Measurements from ENCODE around the gene HIPK4. TPM values are rescaled to one million over a fixed set of nuclear protein-coding genes. Genes with fewer than 3 reads are reported as not detected.
"Not testable (repeated sequence)": the region's sequence is repeated elsewhere in the genome, so short reads cannot be mapped to it uniquely, and the experiment has no call there.

HIPK4 gene
- total and polyA plus RNA-seq, 4 donors: 0.21 to 0.51 (median 0.23) TPM; not detected in 1

GRCh38 chr19:40378509-40378908, 11.5 kb downstream of the HIPK4 start:
- intact Hi-C loops (cut with DNase I): no loop called here
- peaks cover 0 to 8% of the 10 kb centered on the region in 2 donors for H3K36me3 ChIP-seq (ENCODE audit: control insufficient read depth in 1 of 2, insufficient read depth in 2 of 2, low read length in 1 of 2)
- no peaks in the 10 kb centered on the region for H3K9me3 ChIP-seq (ENCODE audit: control insufficient read depth, low read length)
- 78 to 79% methylated on average over 2 of the region's 2 CpGs for WGBS, 2 donors
- H3K27ac ChIP-seq (ENCODE audit: low read depth in 1 of 2, low read length in 2 of 2): no peak overlapping the region
- H3K4me1 ChIP-seq (ENCODE audit: control insufficient read depth in 1 of 2, insufficient read depth in 2 of 2, low read length in 2 of 2): no peaks in the 10 kb centered on the region
- DNase-seq: no peak
- H3K27me3 ChIP-seq (ENCODE audit: control insufficient read depth in 1 of 2, insufficient read depth in 2 of 2, low read length in 1 of 2): no peaks in the 10 kb centered on the region
- no peak overlapping the region for H3K4me3 ChIP-seq (ENCODE audit: low read length in 2 of 2)
- ATAC-seq (ENCODE audit: low FRiP score): no peak

- Histone ChIP-seq H3K9me3 (ENCODE audit: control insufficient read depth, low read length) (no peaks in the 10 kb centered on the region), H3K27me3 (ENCODE audit: control insufficient read depth in 1 of 2, insufficient read depth in 2 of 2, low read length in 1 of 2) (no peaks in the 10 kb centered on the region), H3K36me3 (ENCODE audit: control insufficient read depth in 1 of 2, insufficient read depth in 2 of 2, low read length in 1 of 2) (peaks cover 0 to 8% of the 10 kb centered on the region in 2 donors), H3K4me1 (ENCODE audit: control insufficient read depth in 1 of 2, insufficient read depth in 2 of 2, low read length in 2 of 2) (no peaks in the 10 kb centered on the region), H3K27ac (ENCODE audit: low read depth in 1 of 2, low read length in 2 of 2) (no peak overlapping the region), H3K4me3 (ENCODE audit: low read length in 2 of 2) (no peak overlapping the region)
- intact Hi-C loops (cut with DNase I): no loop called here
- 93 to 95% methylated on average over 25 of the region's 25 CpGs for WGBS, 2 donors
- no peak for ATAC-seq (ENCODE audit: low FRiP score)
- no peak for DNase-seq
Observed at GRCh38 chr19:40377876-40378385, 12.1 kb downstream of the HIPK4 start.

- Histone ChIP-seq H3K4me1 (ENCODE audit: control insufficient read depth in 1 of 2, insufficient read depth in 2 of 2, low read length in 2 of 2) (no peaks in the 10 kb centered on the region), H3K4me3 (ENCODE audit: low read length in 2 of 2) (no peak overlapping the region), H3K36me3 (ENCODE audit: control insufficient read depth in 1 of 2, insufficient read depth in 2 of 2, low read length in 1 of 2) (peaks cover 0 to 8% of the 10 kb centered on the region in 2 donors), H3K27ac (ENCODE audit: low read depth in 1 of 2, low read length in 2 of 2) (no peak overlapping the region), H3K9me3 (ENCODE audit: control insufficient read depth, low read length) (no peaks in the 10 kb centered on the region), H3K27me3 (ENCODE audit: control insufficient read depth in 1 of 2, insufficient read depth in 2 of 2, low read length in 1 of 2) (no peaks in the 10 kb centered on the region)
- no peak for ATAC-seq (ENCODE audit: low FRiP score)
- intact Hi-C loops (cut with DNase I): no loop called here
- DNase-seq: no peak
- WGBS, 2 donors: 92 to 93% methylated on average over 16 to 17 of the region's 17 CpGs
Observed at GRCh38 chr19:40376286-40376862, 13.6 kb downstream of the HIPK4 start.

GRCh38 chr19:40374084-40374483, 15.9 kb downstream of the HIPK4 start:
- ATAC-seq (ENCODE audit: low FRiP score): no peak
- Histone ChIP-seq H3K9me3 (ENCODE audit: control insufficient read depth, low read length) (no peaks in the 10 kb centered on the region), H3K27ac (ENCODE audit: low read depth in 1 of 2, low read length in 2 of 2) (no peak overlapping the region), H3K4me1 (ENCODE audit: control insufficient read depth in 1 of 2, insufficient read depth in 2 of 2, low read length in 2 of 2) (no peaks in the 10 kb centered on the region), H3K27me3 (ENCODE audit: control insufficient read depth in 1 of 2, insufficient read depth in 2 of 2, low read length in 1 of 2) (no peaks in the 10 kb centered on the region), H3K4me3 (ENCODE audit: low read length in 2 of 2) (no peak overlapping the region), H3K36me3 (ENCODE audit: control insufficient read depth in 1 of 2, insufficient read depth in 2 of 2, low read length in 1 of 2) (peaks cover 0 to 8% of the 10 kb centered on the region in 2 donors)
- DNase-seq: no peak
- 94 to 95% methylated on average over 7 of the region's 7 CpGs for WGBS, 2 donors
- intact Hi-C loops (cut with DNase I): no loop called here

GRCh38 chr19:40371802-40372122, 18.2 kb downstream of the HIPK4 start:
- Histone ChIP-seq H3K4me1 (ENCODE audit: control insufficient read depth in 1 of 2, insufficient read depth in 2 of 2, low read length in 2 of 2) (no peaks in the 10 kb centered on the region), H3K9me3 (ENCODE audit: control insufficient read depth, low read length) (no peaks in the 10 kb centered on the region), H3K27me3 (ENCODE audit: control insufficient read depth in 1 of 2, insufficient read depth in 2 of 2, low read length in 1 of 2) (no peaks in the 10 kb centered on the region), H3K4me3 (ENCODE audit: low read length in 2 of 2) (no peak overlapping the region), H3K27ac (ENCODE audit: low read depth in 1 of 2, low read length in 2 of 2) (no peak overlapping the region), H3K36me3 (ENCODE audit: control insufficient read depth in 1 of 2, insufficient read depth in 2 of 2, low read length in 1 of 2) (peaks cover 0 to 5% of the 10 kb centered on the region in 2 donors)
- 94 to 95% methylated on average over 5 of the region's 5 CpGs for WGBS, 2 donors
- DNase-seq (no peak), ATAC-seq (ENCODE audit: low FRiP score) (no peak)
- intact Hi-C loops (cut with DNase I): no loop called here

- no peak for ATAC-seq (ENCODE audit: low FRiP score)
- H3K27me3 ChIP-seq (ENCODE audit: control insufficient read depth in 1 of 2, insufficient read depth in 2 of 2, low read length in 1 of 2): no peaks in the 10 kb centered on the region
- no peaks in the 10 kb centered on the region for H3K9me3 ChIP-seq (ENCODE audit: control insufficient read depth, low read length)
- peaks cover 0 to 5% of the 10 kb centered on the region in 2 donors for H3K36me3 ChIP-seq (ENCODE audit: control insufficient read depth in 1 of 2, insufficient read depth in 2 of 2, low read length in 1 of 2)
- no peaks in the 10 kb centered on the region for H3K4me1 ChIP-seq (ENCODE audit: control insufficient read depth in 1 of 2, insufficient read depth in 2 of 2, low read length in 2 of 2)
- WGBS, 2 donors: 90% methylated on average over 7 of the region's 7 CpGs
- intact Hi-C loops (cut with DNase I): no loop called here
- H3K27ac ChIP-seq (ENCODE audit: low read depth in 1 of 2, low read length in 2 of 2): no peak overlapping the region
- DNase-seq: no peak
- no peak overlapping the region for H3K4me3 ChIP-seq (ENCODE audit: low read length in 2 of 2)
Observed at GRCh38 chr19:40370997-40371801, 18.8 kb downstream of the HIPK4 start.

- intact Hi-C loops (cut with DNase I); DNase-seq: not testable (repeated sequence)
Observed at GRCh38 chr19:40370253-40370652, 19.7 kb downstream of the HIPK4 start.

GRCh38 chr19:40369797-40370196, 20.2 kb downstream of the HIPK4 start:
- Histone ChIP-seq H3K27ac (ENCODE audit: low read depth in 1 of 2, low read length in 2 of 2) (no peak overlapping the region), H3K4me1 (ENCODE audit: control insufficient read depth in 1 of 2, insufficient read depth in 2 of 2, low read length in 2 of 2) (no peaks in the 10 kb centered on the region), H3K9me3 (ENCODE audit: control insufficient read depth, low read length) (no peaks in the 10 kb centered on the region), H3K27me3 (ENCODE audit: control insufficient read depth in 1 of 2, insufficient read depth in 2 of 2, low read length in 1 of 2) (no peaks in the 10 kb centered on the region), H3K36me3 (ENCODE audit: control insufficient read depth in 1 of 2, insufficient read depth in 2 of 2, low read length in 1 of 2) (peaks cover 0 to 5% of the 10 kb centered on the region in 2 donors), H3K4me3 (ENCODE audit: low read length in 2 of 2) (no peak overlapping the region)
- intact Hi-C loops (cut with DNase I): no loop called here
- ATAC-seq (ENCODE audit: low FRiP score) (no peak), DNase-seq (no peak)
- 88% methylated on average over 12 of the region's 12 CpGs for WGBS, 2 donors

More at GRCh38 chr19:40370253-40370652, 19.7 kb downstream of the HIPK4 start:
- 94 to 95% methylated on average over 3 of the region's 3 CpGs for WGBS, 2 donors
- H3K36me3 ChIP-seq (ENCODE audit: control insufficient read depth in 1 of 2, insufficient read depth in 2 of 2, low read length in 1 of 2); ATAC-seq (ENCODE audit: low FRiP score); H3K4me1 ChIP-seq (ENCODE audit: control insufficient read depth in 1 of 2, insufficient read depth in 2 of 2, low read length in 2 of 2); H3K9me3 ChIP-seq (ENCODE audit: control insufficient read depth, low read length); H3K4me3 ChIP-seq (ENCODE audit: low read length in 2 of 2); H3K27me3 ChIP-seq (ENCODE audit: control insufficient read depth in 1 of 2, insufficient read depth in 2 of 2, low read length in 1 of 2); H3K27ac ChIP-seq (ENCODE audit: low read depth in 1 of 2, low read length in 2 of 2): not testable (repeated sequence)
